GM12801 (cell line): Measurements from ENCODE around the gene RAET1E.

Source experiments
- CTCF ChIP-seq: IDR thresholded peaks from one replicate; pipeline ENCODE4 v1.5.1; 2011; ENCODE audit warnings: control low read depth; ENCODE audit not compliant: insufficient read length; ENCODE audit errors: extremely low read depth

RAET1E gene

GRCh38 chr6:149931501-149931900, 33.6 kb upstream of the RAET1E start:
- TF ChIP-seq CTCF = no peak

- no peak for TF ChIP-seq CTCF
Observed at GRCh38 chr6:149929422-149929821, 31.5 kb upstream of the RAET1E start.

- no peak for TF ChIP-seq CTCF
Observed at GRCh38 chr6:149925974-149926777, 28.3 kb upstream of the RAET1E start.

GRCh38 chr6:149925253-149925973, 27.5 kb upstream of the RAET1E start:
- TF ChIP-seq CTCF = no peak

- TF ChIP-seq CTCF = no peak
Observed at GRCh38 chr6:149924933-149925252, 27.0 kb upstream of the RAET1E start.

- no peak for TF ChIP-seq CTCF
Observed at GRCh38 chr6:149924206-149924932, 26.5 kb upstream of the RAET1E start.

GRCh38 chr6:149923327-149923986, 25.5 kb upstream of the RAET1E start:
- TF ChIP-seq CTCF = no peak
